ENCODE measurements around the gene ERCC6. TPM values are rescaled to one million over a fixed set of nuclear protein-coding genes. Genes with fewer than 3 reads are reported as not detected.

Gene ERCC6
- total and polyA plus RNA-seq, 2 experiments from 2014 or later: 6.9 to 16.5 TPM

DNA sequence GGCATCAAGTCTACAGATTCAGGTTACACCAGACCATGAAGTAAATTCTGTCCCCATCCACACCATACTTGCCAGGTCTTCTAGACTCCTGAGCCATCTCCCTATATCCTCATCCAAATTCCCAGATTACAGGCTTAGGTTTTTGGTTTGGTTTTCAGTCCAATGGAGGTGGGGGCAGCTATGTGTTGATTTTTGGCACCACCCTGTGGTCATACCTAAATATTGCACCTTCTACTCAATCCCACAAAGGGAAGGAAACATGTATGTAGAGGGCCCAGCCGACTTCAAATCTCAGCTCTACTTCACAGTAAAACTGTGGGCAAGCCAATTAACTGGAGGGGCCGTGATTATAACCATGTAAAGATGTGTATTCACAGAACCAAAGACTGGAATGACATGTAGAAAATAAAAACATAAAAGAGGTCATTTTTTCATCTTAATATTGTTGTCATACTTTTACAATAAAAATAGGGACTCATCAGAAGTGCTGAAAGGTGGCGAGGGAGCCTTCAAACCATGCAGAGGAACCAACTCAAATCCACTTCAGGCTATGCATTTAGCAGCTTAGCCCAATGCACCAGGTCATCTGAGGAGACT, 19.8 kb downstream of the ERCC6 start:
- WGBS (ENCODE audit: low lambda C conversion rate, missing lambda C conversion rate): 72% methylated on average over 3 of the region's 3 CpGs
- peaks cover 14% of the 10 kb centered on the region for H4K20me1 ChIP-seq (ENCODE audit: insufficient read depth, poor library complexity, severe bottlenecking)
- H2AFZ ChIP-seq: no peak overlapping the region
- no peak overlapping the region for H3K4me2 ChIP-seq
- no peaks in the 10 kb centered on the region for H3K9me3 ChIP-seq (ENCODE audit: low read depth)
- H3K4me3 ChIP-seq: no peak overlapping the region
- H3K79me2 ChIP-seq: peaks cover 8% of the 10 kb centered on the region
- H3K27ac ChIP-seq: no peak overlapping the region
- no peaks in the 10 kb centered on the region for H3K27me3 ChIP-seq
- TF ChIP-seq, protein P1, sequence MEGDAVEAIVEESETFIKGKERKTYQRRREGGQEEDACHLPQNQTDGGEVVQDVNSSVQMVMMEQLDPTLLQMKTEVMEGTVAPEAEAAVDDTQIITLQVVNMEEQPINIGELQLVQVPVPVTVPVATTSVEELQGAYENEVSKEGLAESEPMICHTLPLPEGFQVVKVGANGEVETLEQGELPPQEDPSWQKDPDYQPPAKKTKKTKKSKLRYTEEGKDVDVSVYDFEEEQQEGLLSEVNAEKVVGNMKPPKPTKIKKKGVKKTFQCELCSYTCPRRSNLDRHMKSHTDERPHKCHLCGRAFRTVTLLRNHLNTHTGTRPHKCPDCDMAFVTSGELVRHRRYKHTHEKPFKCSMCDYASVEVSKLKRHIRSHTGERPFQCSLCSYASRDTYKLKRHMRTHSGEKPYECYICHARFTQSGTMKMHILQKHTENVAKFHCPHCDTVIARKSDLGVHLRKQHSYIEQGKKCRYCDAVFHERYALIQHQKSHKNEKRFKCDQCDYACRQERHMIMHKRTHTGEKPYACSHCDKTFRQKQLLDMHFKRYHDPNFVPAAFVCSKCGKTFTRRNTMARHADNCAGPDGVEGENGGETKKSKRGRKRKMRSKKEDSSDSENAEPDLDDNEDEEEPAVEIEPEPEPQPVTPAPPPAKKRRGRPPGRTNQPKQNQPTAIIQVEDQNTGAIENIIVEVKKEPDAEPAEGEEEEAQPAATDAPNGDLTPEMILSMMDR (IDR thresholded peaks at IDR 0.05; ENCODE audit: poor library complexity): peak; percentile 69
- TF ChIP-seq EZH2 (IDR thresholded peaks at IDR 0.05; ENCODE audit: borderline replicate concordance): no peak
- no peaks in the 10 kb centered on the region for H3K36me3 ChIP-seq (replicated peaks; ENCODE audit: insufficient read depth, low read depth)
- H3K4me1 ChIP-seq (ENCODE audit: insufficient read depth): no peaks in the 10 kb centered on the region
- no peaks in the 10 kb centered on the region for H3K9me2 ChIP-seq (replicated peaks; ENCODE audit: insufficient read depth)
- peak; percentile 59 for DNase-seq (ENCODE audit: low spot score)

DNA sequence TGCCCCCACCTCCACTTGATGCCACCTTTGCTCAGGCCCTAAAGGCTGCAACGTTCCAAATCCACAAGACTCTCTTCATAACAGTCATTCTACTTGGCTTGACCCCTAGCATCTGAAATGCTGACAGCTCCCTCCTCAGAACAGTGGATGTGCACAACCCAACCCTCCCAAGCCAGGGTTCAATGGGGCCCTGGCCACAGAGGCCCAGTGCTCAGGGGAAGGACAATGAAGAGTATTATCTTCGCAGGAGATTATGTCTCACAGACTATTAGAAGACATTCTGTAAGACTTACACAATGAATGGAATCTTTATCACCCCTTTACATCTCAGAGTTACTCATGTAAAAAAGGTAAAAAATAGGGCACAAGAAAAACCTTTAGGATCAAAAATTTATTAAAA, 20.4 kb downstream of the ERCC6 start:
- Histone ChIP-seq H3K4me2 (no peak overlapping the region), H4K20me1 (ENCODE audit: insufficient read depth, poor library complexity, severe bottlenecking) (peaks cover 14% of the 10 kb centered on the region), H3K4me1 (ENCODE audit: insufficient read depth) (no peaks in the 10 kb centered on the region), H3K79me2 (peaks cover 8% of the 10 kb centered on the region), H3K27me3 (no peaks in the 10 kb centered on the region), H3K36me3 (replicated peaks; ENCODE audit: insufficient read depth, low read depth) (no peaks in the 10 kb centered on the region), H3K4me3 (no peak overlapping the region), H3K27ac (no peak overlapping the region), H3K9me3 (ENCODE audit: low read depth) (no peaks in the 10 kb centered on the region), H3K9me2 (replicated peaks; ENCODE audit: insufficient read depth) (no peaks in the 10 kb centered on the region), H2AFZ (no peak overlapping the region)
- WGBS (ENCODE audit: low lambda C conversion rate, missing lambda C conversion rate): 90% methylated on average over 2 of the region's 2 CpGs
- TF ChIP-seq EZH2phosphoT487 (IDR thresholded peaks at IDR 0.05; ENCODE audit: low read depth, severe bottlenecking, unreplicated experiment) (no peak), EZH2 (IDR thresholded peaks at IDR 0.05; ENCODE audit: borderline replicate concordance) (no peak)
- TF ChIP-seq, protein P1 (IDR thresholded peaks at IDR 0.05; ENCODE audit: poor library complexity): no peak
- no peak for DNase-seq (ENCODE audit: low spot score)

DNA sequence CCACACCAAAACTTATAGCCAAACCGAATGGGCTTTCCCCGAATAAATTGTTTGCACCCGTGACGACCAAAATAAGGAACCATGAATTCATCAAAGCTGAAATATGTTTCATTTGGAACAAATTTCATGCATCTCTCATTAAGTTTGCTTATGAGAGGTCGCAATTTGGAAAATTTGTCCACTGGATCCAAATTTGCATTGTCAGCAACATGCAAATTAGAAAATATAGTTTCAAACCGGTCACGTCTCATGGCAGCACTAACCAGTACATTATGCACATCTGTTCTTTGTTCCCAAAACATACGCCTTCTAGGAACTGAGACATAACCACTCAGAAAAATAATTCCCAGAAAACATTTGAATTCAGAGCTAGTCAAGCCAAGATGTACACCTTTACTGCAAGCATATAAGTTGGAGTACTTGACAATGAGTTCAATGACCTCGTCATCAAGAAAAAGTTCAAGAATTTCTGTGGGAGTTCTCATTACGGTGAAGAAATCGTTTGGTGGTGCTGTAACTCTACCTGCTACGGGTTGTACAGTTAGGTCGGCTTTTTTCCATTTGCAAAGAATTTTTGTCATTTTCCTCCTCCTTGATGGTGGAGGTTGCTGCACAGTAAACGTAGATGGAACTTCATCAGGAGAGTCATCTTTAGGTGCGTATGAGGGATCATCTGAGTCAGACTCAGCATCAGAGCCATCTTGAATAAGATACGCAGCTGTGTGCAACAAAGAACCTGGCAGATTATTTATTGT, 22.5 kb downstream of the ERCC6 start:
- TF ChIP-seq, protein P1 (IDR thresholded peaks at IDR 0.05; ENCODE audit: poor library complexity): no peak
- no peak for TF ChIP-seq EZH2phosphoT487 (IDR thresholded peaks at IDR 0.05; ENCODE audit: low read depth, severe bottlenecking, unreplicated experiment)
- TF ChIP-seq EZH2 (IDR thresholded peaks at IDR 0.05; ENCODE audit: borderline replicate concordance): no peak
- Histone ChIP-seq H3K4me2 (no peak overlapping the region), H3K36me3 (replicated peaks; ENCODE audit: insufficient read depth, low read depth) (no peaks in the 10 kb centered on the region), H3K4me1 (ENCODE audit: insufficient read depth) (no peaks in the 10 kb centered on the region), H3K27ac (no peak overlapping the region), H3K4me3 (no peak overlapping the region), H4K20me1 (ENCODE audit: insufficient read depth, poor library complexity, severe bottlenecking) (peaks cover 14% of the 10 kb centered on the region), H3K79me2 (peaks cover 8% of the 10 kb centered on the region), H3K9me3 (ENCODE audit: low read depth) (no peaks in the 10 kb centered on the region), H2AFZ (no peak overlapping the region), H3K27me3 (no peaks in the 10 kb centered on the region), H3K9me2 (replicated peaks; ENCODE audit: insufficient read depth) (no peaks in the 10 kb centered on the region)
- DNase-seq (ENCODE audit: low spot score): no peak
- WGBS (ENCODE audit: low lambda C conversion rate, missing lambda C conversion rate): 97% methylated on average over 16 of the region's 16 CpGs
